NCI-H748 (cell line): ENCODE measurements around the gene MARS2.
"Not testable (repeated sequence)": the region's sequence is repeated elsewhere in the genome, so short reads cannot be mapped to it uniquely, and the experiment has no call there.

Experiments
- DNase-seq: peaks from one replicate; lab custom pipeline; 2025; ENCODE audit not compliant: unreplicated experiment; lab: John Stamatoyannopoulos, UW

Gene MARS2

DNA sequence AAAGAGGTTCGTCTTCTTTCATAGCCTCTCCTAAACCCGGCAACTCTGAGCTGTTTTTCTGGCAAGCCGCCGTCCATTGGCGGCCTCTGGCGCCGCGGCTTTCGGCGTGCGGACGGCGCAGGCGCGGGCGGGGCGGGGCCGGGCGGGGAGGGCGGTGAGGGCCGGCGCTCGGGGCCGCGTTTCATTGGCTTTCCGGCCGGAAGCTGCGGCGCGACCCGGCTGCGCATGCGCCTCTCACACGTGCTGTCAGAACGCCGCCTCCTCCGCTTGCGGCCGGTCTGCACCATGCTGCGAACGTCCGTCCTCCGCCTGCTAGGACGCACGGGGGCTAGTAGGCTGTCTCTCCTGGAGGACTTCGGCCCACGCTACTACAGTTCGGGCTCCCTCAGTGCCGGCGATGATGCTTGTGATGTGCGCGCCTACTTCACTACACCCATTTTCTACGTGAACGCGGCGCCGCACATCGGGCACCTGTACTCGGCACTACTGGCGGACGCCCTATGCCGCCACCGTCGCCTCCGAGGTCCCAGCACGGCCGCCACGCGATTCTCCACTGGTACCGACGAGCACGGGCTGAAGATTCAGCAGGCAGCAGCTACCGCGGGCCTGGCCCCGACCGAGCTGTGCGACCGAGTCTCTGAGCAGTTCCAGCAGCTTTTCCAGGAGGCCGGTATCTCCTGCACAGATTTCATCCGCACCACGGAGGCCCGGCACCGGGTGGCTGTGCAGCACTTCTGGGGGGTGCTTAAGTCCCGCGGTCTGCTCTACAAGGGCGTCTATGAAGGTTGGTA is at the start of gene MARS2:
Gene MARS2 (plus strand): TSS at position 249 of the 791 bp plus-strand sequence. CDS start 37 bp downstream, at position 286.
- DNase-seq = peak; percentile 96

DNA sequence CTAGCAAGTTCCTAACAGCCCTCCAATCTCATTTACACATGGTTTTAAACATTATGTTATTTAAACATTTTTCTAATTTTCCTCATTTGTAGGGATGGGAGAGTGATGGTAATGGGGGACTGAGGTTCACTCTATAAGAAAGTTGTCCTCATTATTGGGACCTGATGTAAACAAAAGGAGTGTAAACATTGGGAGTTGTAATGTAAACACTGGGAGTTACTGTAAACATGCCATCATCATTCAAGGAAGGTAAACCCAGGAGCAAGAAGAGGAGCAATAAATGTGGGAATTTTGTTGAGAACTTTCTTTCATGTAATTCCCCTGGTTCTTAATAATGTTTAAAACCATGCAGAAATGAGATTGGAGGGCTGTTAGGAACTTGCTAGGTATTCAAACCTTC is 47.6 kb upstream of the MARS2 start:
- no peak for DNase-seq

GRCh38 chr2:197661626-197662025 is 43.5 kb upstream of the MARS2 start:
- no peak for DNase-seq

- DNase-seq = no peak
Measured at GRCh38 chr2:197666277-197666676, 38.9 kb upstream of the MARS2 start.

- no peak for DNase-seq
Measured at GRCh38 chr2:197668296-197668695, 36.9 kb upstream of the MARS2 start.

DNA sequence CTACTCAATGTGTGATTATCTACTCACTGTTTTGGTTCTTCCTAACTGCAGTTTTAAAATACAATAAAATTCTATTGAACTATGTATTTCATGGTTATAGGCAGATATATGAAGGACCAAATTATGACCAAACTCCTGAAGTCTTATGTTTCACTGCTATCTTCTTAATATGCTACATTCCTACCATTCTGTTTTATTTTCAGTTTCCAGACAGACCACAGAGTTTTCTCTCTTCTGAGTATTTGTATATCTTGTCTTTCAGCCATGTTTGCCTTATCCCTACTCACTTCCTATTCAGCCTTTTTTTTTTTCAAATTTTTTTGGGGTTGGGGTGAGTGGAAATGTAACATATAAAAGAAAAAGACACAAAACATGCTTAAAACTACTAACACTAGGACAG is 36.1 kb upstream of the MARS2 start:
- no peak for DNase-seq

- no peak for DNase-seq
Measured at GRCh38 chr2:197672371-197672893, 32.7 kb upstream of the MARS2 start.

DNA sequence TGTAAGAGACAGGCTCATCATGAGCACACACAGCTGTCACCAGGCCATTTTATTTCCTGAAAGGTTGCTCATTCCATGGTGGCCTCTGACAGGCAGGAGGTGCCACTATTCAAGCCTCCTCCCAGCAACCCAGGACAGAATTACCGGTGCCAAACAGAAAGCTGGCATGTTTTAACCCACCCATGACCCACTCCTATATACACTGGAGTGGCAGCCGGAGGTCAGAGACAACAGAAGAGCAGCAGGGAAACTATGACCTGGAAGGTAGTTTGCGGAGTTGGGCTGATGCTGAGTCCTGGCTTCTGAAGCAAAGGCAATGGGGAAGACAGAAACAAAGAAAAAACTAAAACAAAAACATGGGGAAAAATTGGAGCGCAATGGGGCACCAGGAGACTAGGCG is 32.1 kb upstream of the MARS2 start:
- no peak for DNase-seq

- DNase-seq = no peak
Measured at GRCh38 chr2:197673606-197674005, 31.6 kb upstream of the MARS2 start.

DNA sequence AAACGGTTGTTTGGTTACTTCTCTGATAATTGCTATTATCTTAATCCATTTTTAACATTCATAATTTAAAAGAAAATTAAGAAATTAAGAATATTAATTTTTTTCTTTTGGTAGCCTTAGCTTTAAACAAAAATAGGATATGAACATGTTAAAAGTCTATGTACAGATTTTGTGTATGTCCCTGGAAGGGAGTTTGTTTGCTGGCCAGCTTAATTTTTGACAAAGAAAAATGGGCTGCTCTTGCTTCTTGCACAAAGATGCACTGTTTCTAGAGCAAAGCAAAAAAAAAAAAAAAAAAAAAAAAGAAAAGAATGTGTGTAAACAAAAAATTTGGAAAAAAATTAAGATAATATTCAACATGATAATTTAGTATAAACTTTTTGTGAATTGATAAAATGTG is 31.1 kb upstream of the MARS2 start:
- DNase-seq = no peak

GRCh38 chr2:197674591-197674990 is 30.6 kb upstream of the MARS2 start:
- DNase-seq = no peak

GRCh38 chr2:197675246-197675645 is 29.9 kb upstream of the MARS2 start, which contains the start of gene RFTN2:
Gene RFTN2, minus strand, starts transcription at chr2:197675587. Its CDS starts 129 bp downstream, at chr2:197675458.
- DNase-seq = no peak

- no peak for DNase-seq
Measured at GRCh38 chr2:197675711-197676188, 29.4 kb upstream of the MARS2 start.

- DNase-seq = no peak
Measured at GRCh38 chr2:197677056-197677455, 28.1 kb upstream of the MARS2 start.

DNA sequence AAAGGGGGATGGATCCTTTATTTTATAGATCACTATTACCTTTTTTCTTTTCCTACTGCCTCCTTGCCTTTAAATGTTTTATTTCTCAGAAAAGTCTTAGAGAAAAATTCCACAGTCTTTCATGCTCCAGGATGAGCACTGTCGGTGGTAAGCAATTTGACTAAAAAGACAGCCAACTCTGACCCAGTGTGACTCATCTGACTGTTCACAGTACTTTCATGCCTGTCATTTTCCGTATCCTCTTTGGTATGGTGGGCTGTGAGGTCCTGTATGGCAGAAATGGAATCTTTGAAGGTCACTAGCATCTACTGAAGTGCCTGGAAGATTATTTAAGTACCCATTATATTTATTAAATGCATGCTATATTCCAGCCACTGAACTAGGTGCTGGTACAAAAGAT is 27.7 kb upstream of the MARS2 start:
- DNase-seq = no peak

DNA sequence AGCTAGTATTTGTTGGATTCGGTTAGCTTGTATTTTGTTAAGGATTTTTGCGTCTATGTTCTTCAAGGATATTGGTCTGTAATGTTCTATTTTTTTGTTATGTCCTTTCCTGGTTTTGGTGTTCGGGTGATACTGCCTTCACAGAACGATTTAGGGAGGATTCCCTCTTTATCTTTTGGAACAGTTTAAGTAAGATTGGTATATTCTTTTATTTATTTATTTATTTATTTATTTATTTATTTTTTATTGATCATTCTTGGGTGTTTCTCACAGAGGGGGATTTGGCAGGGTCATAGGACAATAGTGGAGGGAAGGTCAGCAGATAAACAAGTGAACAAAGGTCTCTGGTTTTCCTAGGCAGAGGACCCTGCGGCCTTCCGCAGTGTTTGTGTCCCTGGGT is 10.0 kb upstream of the MARS2 start:
- DNase-seq = not testable (repeated sequence)

GRCh38 chr2:197695971-197696370 is 9.2 kb upstream of the MARS2 start:
- DNase-seq = not testable (repeated sequence)

- not testable (repeated sequence) for DNase-seq
Measured at GRCh38 chr2:197696571-197696970, 8.6 kb upstream of the MARS2 start.

DNA sequence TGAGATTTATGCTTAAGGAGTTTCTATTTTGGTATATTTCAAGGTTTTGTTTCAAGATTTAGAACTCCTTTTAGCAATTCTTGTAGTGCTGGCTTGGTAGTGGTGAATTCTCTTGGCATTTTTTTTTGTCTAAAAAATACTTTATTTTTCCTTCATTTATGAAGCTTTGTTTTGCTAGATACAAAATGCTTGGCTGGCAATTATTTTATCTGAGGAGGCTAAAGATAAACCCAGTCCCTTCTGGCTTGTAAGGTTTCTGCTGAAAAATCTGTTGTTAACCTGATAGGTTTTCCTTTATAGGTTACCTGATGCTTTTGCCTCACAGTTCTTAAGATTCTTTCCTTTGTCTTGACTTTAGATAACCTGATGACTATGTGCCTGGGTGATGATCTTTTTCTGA is 5.4 kb upstream of the MARS2 start:
- not testable (repeated sequence) for DNase-seq

- no peak for DNase-seq
Measured at GRCh38 chr2:197700960-197701359, 4.2 kb upstream of the MARS2 start.

DNA sequence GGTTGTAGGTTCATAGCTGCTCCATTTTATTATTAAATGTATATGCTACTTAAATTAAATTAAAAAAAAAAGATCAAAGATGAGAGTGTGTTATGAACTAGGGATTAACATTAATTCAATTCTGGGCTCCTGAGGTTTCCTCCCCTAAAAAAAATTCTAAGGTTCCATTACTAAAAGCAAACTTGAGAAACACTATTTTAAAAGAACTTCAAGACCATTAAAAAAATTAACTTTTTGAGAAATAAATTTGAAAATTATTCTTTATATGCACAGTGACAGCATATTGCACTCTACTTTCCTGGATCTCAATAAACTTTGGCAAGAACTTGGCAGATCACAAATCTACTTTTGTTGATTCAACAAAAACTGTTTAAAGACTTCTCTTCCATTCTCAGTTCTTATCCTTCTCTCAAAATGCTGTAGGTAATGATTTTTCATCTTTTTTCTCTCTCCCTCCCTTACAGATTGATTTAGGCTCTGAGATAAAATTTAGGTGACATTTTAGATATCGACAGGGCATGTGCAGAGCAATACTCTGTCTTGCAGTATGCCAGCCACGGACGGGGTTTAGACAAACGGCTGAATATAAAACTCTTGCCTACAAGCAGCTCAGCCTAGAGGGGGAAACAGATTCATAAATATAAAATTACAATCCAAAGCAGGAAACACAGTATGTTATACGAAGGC is 592 bp upstream of the MARS2 start:
- DNase-seq = no peak
